NCI-H345 (cell line): ENCODE results near the gene RABIF.

ENCODE experiments used
- DNase-seq: peaks from one replicate; lab custom pipeline; 2025; lab: John Stamatoyannopoulos, UW

RABIF gene

DNA sequence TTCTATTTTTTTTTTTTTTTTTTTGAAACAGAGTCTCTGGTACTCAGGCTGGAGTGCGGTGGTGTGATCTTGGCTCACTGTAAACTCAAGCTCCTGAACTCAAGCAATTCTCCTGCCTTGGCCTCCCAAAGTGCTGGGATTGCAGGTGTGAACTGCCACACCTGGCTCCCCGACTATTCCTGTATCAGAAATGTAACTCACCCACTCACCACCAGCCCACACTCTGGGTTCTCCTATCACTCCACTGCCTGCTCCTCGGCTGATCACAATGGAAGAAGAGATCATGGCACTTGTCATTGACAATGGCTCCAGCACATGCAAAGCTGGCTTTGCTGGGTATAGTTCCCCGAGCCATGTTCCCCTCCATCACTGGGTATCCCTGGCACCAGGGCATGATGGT is 15.9 kb downstream of the RABIF start:
- no peak for DNase-seq

DNA sequence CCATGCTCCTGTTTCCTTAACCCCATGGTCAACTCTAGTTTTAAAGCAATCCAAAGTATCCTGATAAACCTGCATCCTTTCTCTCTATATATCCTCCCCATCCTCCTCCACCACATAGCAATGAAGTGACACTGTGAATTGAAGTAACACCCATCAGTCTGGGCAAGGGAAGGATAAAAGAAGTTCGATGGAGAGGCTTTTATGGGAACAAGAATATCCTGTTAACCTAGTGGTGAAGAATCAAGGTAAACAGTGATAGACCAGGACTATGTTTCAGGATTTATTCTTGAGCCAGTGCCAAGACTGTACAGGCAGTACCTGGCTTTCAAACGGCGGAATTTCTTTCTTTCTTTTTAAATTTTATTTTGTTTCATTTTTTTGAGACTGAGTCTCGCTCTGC is 17.6 kb downstream of the RABIF start:
- no peak for DNase-seq

DNA sequence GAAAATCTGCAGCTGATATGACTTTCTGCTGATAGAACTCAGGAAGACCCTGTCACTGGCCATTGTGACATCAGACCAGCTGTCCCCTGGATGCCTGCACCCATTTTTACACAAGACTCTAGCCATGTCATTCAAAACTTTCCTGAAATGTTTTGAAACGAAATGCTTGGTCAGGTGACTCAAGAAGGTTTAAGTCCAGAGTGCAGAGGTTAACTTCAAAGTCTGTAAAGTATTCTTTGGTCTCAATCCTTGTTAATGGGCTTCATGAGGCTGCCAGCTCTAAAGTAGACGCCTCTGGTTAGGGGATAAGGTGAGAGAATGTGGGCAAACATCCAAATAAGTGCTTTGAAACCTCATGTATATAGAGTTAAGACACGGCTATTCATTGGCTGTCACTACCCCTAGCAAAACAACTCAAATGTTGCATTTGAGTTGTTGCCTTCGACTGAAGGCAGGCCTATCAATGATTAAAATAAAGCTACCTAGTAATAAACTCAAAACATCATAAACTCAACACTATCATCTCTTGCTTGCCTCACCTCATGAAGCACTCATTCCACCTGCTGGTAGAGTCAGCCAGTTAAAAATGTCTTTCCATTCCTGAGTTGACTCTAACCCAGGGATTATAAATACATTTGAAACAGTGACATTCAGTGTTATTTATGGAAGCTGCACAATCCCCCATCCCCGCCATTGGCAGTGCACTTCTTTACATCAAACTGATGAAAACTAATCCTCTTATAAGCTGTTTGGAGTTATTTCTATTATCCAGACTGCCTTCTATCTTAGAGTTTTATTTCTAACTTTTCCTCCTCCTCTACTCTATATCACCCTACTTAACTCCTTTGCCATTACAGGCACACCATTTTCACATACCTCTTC is 26.0 kb downstream of the RABIF start:
- DNase-seq, result no peak

- peak; percentile 95 for DNase-seq
Measured at GRCh38 chr1:202861420-202862132, 27.4 kb downstream of the RABIF start.

DNA sequence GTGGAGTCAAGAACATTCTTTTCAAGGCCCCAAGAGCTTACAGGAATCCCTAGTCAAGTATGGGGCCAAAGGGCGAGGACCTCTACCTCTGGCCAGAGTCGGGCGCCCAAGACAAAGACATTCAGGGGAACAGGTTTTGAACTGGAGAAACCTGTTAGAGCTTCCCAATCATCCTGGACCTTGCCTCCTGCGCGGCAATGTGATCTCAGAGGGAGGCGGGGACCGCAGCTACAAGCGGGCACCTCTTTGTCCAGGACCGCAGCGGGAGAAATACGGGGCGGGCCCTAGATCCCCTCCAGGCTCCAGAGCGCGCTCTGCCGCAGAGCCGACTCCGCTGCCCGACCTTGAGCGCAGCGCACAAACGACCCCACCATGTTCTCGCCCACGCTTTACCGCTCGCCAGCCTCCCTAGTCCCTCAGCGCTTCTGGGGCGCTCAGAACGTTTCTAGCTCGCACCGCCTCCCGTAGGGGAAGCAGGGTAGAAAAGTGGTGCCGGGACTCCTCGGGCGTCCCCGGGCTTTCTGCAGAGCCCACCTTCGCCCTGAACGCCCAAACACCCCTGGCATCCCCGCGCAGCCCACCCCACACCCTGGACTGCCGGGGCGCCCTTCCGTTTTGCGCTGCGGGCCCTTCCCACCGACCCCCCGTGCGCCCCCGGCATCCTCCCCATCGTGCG is 28.1 kb downstream of the RABIF start:
- DNase-seq, result peak; percentile 84

GRCh38 chr1:202858789-202859414 is 30.0 kb downstream of the RABIF start:
- DNase-seq, result no peak

DNA sequence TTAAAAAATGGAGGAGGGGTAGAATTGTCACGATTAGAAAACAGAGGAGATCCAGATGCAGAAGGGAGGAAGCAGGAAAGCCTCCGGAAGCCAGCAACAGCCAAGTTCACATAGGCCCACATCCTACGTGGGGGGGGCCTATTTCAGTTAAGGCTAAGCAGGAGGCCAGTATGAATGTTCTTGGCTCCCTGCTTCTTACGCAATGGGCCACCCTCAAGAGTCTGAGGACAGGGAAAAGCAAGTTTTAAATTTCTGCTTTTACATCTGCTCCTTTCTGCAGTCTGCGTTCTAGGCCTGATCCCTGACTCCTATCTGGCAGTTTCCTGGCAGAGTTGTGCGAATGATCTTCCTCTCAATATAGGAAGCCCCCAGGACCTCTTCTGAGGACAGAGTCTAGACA is 30.6 kb downstream of the RABIF start:
- DNase-seq, result no peak

DNA sequence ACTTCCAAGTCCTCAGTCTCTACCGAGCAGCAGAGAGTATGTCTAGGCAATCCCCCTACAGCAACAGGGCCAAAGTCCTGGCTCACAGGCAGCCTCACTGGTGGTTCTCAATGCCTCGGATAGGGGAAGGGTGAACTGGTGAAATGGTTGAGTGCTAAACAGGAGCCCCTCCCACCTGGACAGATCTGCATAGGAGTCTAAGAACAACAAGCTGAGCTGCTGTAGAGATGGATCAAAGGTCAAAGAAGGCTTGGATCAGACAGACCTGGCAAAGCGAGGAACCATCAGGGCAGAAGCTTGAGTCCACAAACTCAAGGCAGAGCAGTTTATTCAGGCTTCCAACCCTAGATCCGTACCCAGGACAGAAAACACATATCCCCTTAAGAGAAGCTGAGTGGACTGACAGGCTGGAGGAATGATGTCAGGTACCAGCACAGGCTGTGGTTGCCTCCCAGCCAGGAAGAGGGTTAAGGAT is 31.8 kb downstream of the RABIF start:
- DNase-seq, result no peak

DNA sequence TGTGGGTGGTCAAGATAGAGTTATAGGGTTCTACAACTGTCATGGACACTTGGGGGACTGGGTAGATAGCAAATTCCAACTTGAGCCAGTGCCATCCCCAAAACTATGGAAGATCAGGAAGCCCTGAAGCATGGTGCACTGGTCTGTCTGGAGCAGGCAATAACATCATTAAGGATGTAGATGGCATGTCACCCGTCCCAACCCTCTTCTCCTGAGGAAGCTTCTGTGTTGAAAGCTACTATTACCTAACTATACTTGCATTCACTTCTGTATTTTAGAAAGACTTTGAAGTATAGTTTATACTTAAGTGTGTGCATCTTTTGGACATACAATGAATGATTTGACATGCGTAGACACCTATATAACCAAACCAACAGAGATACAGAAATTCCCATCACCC is 32.9 kb downstream of the RABIF start:
- no peak for DNase-seq

- DNase-seq, result no peak
Measured at GRCh38 chr1:202854787-202855186, 34.2 kb downstream of the RABIF start.

DNA sequence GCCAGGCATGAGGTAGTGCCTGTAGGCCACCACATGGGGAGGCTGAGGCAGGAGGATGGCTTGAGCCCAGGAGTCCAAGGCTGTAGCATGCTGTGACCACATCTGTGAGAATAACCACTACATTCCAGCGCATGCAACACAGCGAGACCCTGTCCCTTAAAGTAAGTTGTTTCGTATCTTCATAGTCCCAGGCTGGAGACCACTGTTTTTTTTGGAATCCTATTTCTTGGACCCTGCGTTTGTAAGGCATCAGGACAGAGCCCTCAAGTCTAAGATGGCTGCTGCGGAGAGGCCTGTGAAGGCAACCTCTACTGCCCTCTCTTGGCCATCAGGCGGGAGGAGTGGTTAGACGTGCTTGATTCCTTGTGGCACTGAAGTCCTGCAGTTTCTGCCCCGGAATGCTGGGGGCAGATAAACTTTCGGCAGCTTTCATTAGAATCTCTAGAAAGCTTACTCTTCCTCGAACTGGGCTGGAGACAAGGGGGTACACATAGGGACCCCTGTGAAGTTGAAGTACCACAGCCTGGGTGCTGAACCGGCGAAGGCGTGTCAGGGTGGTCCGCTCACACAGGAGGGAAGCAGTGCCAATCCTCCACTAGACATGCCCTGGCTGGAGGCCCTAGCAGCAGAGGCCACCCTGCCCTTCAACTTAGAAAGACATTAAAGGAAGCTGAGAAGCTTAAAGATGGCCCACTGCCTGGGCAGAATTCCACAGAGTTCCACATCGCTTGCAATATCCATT is 36.6 kb downstream of the RABIF start:
- no peak for DNase-seq

GRCh38 chr1:202850593-202851362 is 38.2 kb downstream of the RABIF start:
- no peak for DNase-seq

DNA sequence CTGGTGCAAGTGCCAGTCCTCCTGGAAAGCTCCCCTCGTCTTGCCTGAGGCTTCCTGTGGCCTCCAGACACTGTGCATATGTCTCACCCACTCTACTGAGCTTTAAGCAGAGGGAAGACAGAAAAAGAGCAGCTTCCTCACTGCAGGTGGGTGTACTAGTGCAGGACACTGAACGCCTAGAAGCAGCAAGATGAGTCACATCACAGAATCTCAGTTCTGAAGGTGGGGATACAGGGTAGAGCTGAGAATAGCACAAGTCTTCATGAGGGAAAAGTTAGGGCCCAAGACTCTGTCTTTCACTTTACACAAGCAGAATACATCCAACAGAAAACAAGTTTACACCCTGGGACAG is 40.8 kb downstream of the RABIF start:
- DNase-seq, result no peak

DNA sequence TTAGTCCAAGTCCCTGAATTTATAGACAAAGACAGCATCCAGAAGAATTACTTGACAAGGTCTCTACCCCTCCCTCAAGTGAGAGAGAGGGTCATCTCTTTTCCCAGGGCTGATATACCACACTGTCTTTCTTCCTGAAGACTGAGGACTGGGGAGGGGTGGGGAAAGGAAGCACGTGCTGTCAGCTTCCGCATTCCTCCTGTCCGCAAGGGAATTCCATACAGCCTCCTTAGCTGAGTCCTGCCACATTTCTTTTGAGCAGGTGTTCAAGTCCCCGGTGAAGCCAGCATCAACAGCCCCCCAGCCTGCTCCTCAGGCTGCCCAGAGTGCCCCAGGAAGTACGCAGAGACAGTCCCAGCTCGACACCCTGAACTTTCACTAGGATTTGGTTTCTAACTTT is 44.0 kb downstream of the RABIF start:
- no peak for DNase-seq

DNA sequence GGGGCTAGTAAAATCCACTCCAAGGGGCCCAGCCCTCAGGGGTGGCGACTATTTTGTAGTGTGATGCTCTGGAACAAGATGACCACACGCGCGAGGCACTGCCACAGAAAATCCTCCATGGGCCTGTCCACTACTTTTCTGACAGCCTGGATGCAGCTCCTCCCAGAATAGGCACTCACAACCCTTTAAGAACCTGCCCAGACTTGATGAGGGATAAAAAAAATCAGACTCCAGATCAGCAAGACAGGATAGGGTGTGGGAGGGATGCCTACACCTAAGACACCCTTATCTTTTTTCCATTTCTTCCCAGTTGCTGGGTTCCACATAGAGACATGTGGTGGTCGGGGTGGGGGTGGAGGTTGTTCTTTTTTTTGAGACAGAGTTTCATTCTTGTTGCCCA is 44.7 kb downstream of the RABIF start:
- DNase-seq, result no peak

- DNase-seq, result no peak
Measured at GRCh38 chr1:202843081-202843480, 45.9 kb downstream of the RABIF start.

GRCh38 chr1:202837746-202838262 is 51.1 kb downstream of the RABIF start:
- DNase-seq, result no peak

- no peak for DNase-seq
Measured at GRCh38 chr1:202836623-202837403, 52.1 kb downstream of the RABIF start.

- DNase-seq, result no peak
Measured at GRCh38 chr1:202835548-202836072, 53.3 kb downstream of the RABIF start.
